K562 (cell line): ENCODE data around the gene SCGB1D1. TPM values are rescaled to one million over a fixed set of nuclear protein-coding genes. Genes with fewer than 3 reads are reported as not detected.

Experiments used
- CEBPG ChIP-seq, 3 experiments: fragments of 200-800 bp in 1 of 3; sonication (Bioruptor generic) in 1 of 3; sonication (generic) in 1 of 3; formaldehyde crosslinking in 1 of 3; IDR thresholded peaks in 2 of 3; conservative IDR thresholded peaks in 1 of 3; 2 replicates each; pipeline versions ENCODE4 v1.6.1 to v1.8.0; 2016 to 2022; ENCODE audit warnings: missing compliant biosample characterization in 2 of 3, missing genetic modification characterization in 2 of 3, mild to moderate bottlenecking in 1 of 3, missing genetic modification reagents in 1 of 3
- CUX1 ChIP-seq: fragments of 200-800 bp; sonication (Bioruptor generic); IDR thresholded peaks from 2 replicates; pipeline ENCODE4 v1.6.1; 2016; ENCODE audit warnings: missing genetic modification characterization, missing compliant biosample characterization
- MAZ ChIP-seq, 2 experiments: fragments of 450-650 bp in 1 of 2; sonication (generic) in 1 of 2; formaldehyde crosslinking; IDR thresholded peaks in 1 of 2; conservative IDR thresholded peaks in 1 of 2; 2 replicates each; pipeline versions ENCODE4 v1.4.0 to v1.5.0; 2020; ENCODE audit warnings: mild to moderate bottlenecking in 1 of 2, missing genetic modification reagents in 1 of 2
- ZNF318 ChIP-seq, 2 experiments: fragments of 450-650 bp; IDR thresholded peaks; 2 replicates each; pipeline ENCODE4 v1.6.1; 2016; ENCODE audit warnings: mild to moderate bottlenecking in 2 of 2, borderline replicate concordance in 1 of 2, low read depth in 1 of 2, moderate library complexity in 1 of 2
- ZNF644 ChIP-seq: fragments of 200-800 bp; sonication (Bioruptor generic); IDR thresholded peaks from 2 replicates; pipeline ENCODE4 v1.6.1; 2016; ENCODE audit warnings: low read depth, missing genetic modification characterization, missing compliant biosample characterization
- polyA plus RNA-seq, 8 experiments: library from polyadenylated mRNA; depleted of rRNA in 4 of 8; stranded (reverse) in 5 of 8; unstranded in 3 of 8; fragments of >200 nt; fragmentation: Nextera tagmentation in 2 of 8; fragmentation: Illumina TruSeq in 1 of 8; extraction: Ambion mirVana in 2 of 8; extraction: Trizol in 1 of 8; gene quantifications; 2 replicates each; pipeline versions ENCODE4 v1.2.1 to v1.2.3, GENCODE V29; 2011 to 2014; ENCODE audit warnings: inconsistent platforms in 1 of 8, missing spikeins in 1 of 8
- total RNA-seq, 7 experiments: library from RNA; depleted of rRNA in 6 of 7; stranded (reverse); fragments of >200 nt in 6 of 7; fragmentation: Illumina TruSeq in 2 of 7; extraction: Trizol in 2 of 7; gene quantifications; 2 replicates each; pipeline versions ENCODE4 v1.2.1 to v1.2.3, GENCODE V29; 2011 to 2021; ENCODE audit warnings: low replicate concordance in 1 of 7

SCGB1D1 gene
- total and polyA plus RNA-seq, 9 of the 15 experiments (the other 6 are each of a cell fraction or from before 2014, with no cell fraction given): not detected

- TF ChIP-seq CUX1 (CRISPR knock-in tag) (no peak), CEBPG (CRISPR knock-in tag; IDR thresholded peaks at IDR 0.05) (no peak), CEBPG (tag; conservative IDR thresholded peaks at IDR 0.05 in 1 of 2, IDR thresholded peaks at IDR 0.05 in 1 of 2) (no peak), MAZ (CRISPR knock-in tag; conservative IDR thresholded peaks at IDR 0.05 in 1 of 2, IDR thresholded peaks at IDR 0.05 in 1 of 2) (no peak), ZNF318 (IDR thresholded peaks at IDR 0.05; ENCODE audit: borderline replicate concordance in 1 of 2, low read depth in 1 of 2) (no peak), ZNF644 (tag) (no peak)
- TF ChIP-seq, all 486 proteins: peak for 0
Observed at GRCh38 chr11:62241095-62241494, 51.1 kb downstream of the SCGB1D1 start (continued).
